Measurements from ENCODE around the gene ADPRHL1.
"Not testable (repeated sequence)": the region's sequence is repeated elsewhere in the genome, so short reads cannot be mapped to it uniquely, and the experiment has no call there.

The ADPRHL1 gene

GRCh38 chr13:113452466-113452865 is 822 bp downstream of the ADPRHL1 start:
- DNase-seq: peak; percentile 54

GRCh38 chr13:113451951-113452421 is 1.3 kb downstream of the ADPRHL1 start:
- no peak for DNase-seq

GRCh38 chr13:113450861-113451620 is 2.2 kb downstream of the ADPRHL1 start:
- DNase-seq: peak; percentile 74

GRCh38 chr13:113450348-113450744 is 2.9 kb downstream of the ADPRHL1 start:
- DNase-seq: not testable (repeated sequence)

- no peak for DNase-seq
These were observed 3.5 kb downstream of the ADPRHL1 start for GRCh38 chr13:113449693-113450347.

GRCh38 chr13:113448885-113449692 is 4.2 kb downstream of the ADPRHL1 start:
- DNase-seq: peak; percentile 98

GRCh38 chr13:113448545-113448884 is 4.8 kb downstream of the ADPRHL1 start:
- peak; percentile 71 for DNase-seq

GRCh38 chr13:113447596-113447995 is 5.7 kb downstream of the ADPRHL1 start:
- no peak for DNase-seq

- DNase-seq: no peak
These were observed 6.8 kb downstream of the ADPRHL1 start for GRCh38 chr13:113446488-113446854.

GRCh38 chr13:113445791-113446487 is 7.3 kb downstream of the ADPRHL1 start:
- no peak for DNase-seq

- DNase-seq: no peak
These were observed 9.3 kb downstream of the ADPRHL1 start for GRCh38 chr13:113443991-113444390.

- no peak for DNase-seq
These were observed 10.3 kb downstream of the ADPRHL1 start for GRCh38 chr13:113442985-113443362.

- no peak for DNase-seq
These were observed 10.8 kb downstream of the ADPRHL1 start for GRCh38 chr13:113442354-113442984.

GRCh38 chr13:113441661-113442060 is 11.6 kb downstream of the ADPRHL1 start:
- DNase-seq: no peak

GRCh38 chr13:113437408-113438010 is 15.8 kb downstream of the ADPRHL1 start:
- DNase-seq: no peak

GRCh38 chr13:113436866-113437265 is 16.4 kb downstream of the ADPRHL1 start:
- not testable (repeated sequence) for DNase-seq

GRCh38 chr13:113435907-113436306 is 17.4 kb downstream of the ADPRHL1 start:
- not testable (repeated sequence) for DNase-seq

GRCh38 chr13:113433391-113433916 is 19.8 kb downstream of the ADPRHL1 start:
- DNase-seq: no peak

GRCh38 chr13:113432506-113433270 is 20.6 kb downstream of the ADPRHL1 start:
- no peak for DNase-seq

GRCh38 chr13:113431171-113431570 is 22.1 kb downstream of the ADPRHL1 start:
- no peak for DNase-seq

Measured in NCI-H82 (cell line).